NCI-H1436 (cell line): Measurements from ENCODE around the gene MEF2B.
A peak's percentile ranks its signal among the peaks of the same experiment; 100 is the strongest.
"Not testable (repeated sequence)": the region's sequence is repeated elsewhere in the genome, so short reads cannot be mapped to it uniquely, and the experiment has no call there.

Source experiments
- DNase-seq: peaks from one replicate; lab custom pipeline; 2025; lab: John Stamatoyannopoulos, UW

Gene MEF2B

DNA sequence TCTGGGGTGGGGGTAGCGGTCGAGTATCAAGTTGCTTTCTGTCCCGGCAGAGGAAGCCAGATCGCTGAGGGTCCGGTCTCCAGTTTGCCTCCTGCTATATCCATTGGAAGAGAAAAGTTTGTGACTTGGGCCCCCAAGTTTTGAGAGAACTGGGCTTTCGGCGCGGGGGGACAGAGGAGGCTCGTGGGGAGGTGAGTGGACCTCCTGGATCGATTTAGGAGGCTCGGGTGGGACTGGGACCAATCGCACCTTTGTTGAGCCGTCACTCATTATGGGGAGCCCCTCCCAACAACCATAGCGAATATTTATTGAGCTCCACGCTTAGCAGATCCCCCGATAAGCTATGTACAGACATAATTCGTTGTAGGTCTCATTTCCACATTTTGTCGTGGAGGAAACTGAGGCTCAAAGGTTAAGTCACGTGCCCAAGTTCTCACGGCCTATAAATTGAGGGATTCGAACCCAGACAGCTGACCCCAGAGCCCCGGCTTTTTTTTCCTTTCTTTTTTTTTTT lies 22.9 kb upstream of the MEF2B start:
- no peak for DNase-seq

DNA sequence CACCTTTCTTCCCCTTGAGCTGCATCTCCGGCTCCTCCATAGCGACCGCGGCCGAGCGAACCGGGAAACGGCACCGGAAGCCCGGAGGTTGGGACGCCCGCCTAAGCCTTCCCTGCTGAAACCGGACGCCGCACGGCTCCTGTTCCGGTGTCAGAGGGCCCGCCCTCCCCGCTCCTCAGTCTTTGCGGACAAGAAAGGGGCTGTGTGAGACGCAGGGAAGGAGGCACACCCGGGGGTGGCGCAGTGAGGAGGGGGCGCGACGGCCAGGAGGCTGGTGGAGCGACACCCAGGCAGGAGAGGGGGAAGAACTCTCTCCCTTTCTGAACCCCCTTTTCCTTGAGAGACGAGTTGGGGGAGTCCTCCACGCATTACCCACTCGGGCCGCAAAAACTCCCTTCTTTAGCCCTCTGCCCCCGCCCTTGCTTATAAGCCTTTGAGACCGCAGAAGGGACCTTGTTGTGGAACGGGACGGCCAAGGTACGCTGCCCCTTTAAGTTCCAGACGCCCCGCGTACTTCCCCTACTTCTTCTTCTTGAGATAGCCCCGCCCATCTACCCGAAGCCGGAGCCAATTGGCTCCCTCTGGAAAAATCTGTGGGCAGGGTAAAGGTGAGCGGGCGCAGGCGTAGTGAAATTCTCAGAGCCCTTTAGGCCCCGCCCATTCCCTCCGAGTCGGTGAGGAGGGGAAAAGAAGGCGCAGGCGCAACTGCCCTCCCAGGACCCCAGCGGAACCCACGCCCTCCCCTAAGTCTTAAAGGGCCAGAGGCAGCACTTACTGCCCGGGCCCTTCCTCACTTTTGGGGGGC lies 22.2 kb upstream of the MEF2B start, which contains the start of the genes BORCS8 and RFXANK:
TSS of gene BORCS8 (minus strand) at position 75 of the 805 bp plus-strand sequence. CDS start at position 40, 35 bp downstream.
TSS of gene RFXANK (plus strand) at position 181 of the 805 bp plus-strand sequence. CDS start 1,689 bp downstream, outside the sequence.
- peak; percentile 99 for DNase-seq

DNA sequence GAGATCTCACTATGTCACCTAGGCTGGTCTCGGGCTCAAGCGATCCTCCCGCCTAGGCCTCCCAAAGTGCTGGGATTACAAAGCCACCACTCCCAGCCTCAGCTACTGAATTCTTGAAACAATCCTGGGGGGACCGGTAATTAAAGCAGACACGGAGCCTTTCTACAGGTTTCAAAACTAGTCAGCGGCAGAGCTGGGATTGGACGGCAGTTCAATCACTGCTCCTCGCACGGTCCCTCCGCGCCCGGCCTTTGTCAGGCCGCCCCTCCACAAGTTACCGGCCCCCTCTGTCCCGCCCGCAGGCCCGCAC lies 21.7 kb upstream of the MEF2B start:
- no peak for DNase-seq

GRCh38 chr19:19186742-19187141 lies 16.7 kb upstream of the MEF2B start:
- DNase-seq = no peak

DNA sequence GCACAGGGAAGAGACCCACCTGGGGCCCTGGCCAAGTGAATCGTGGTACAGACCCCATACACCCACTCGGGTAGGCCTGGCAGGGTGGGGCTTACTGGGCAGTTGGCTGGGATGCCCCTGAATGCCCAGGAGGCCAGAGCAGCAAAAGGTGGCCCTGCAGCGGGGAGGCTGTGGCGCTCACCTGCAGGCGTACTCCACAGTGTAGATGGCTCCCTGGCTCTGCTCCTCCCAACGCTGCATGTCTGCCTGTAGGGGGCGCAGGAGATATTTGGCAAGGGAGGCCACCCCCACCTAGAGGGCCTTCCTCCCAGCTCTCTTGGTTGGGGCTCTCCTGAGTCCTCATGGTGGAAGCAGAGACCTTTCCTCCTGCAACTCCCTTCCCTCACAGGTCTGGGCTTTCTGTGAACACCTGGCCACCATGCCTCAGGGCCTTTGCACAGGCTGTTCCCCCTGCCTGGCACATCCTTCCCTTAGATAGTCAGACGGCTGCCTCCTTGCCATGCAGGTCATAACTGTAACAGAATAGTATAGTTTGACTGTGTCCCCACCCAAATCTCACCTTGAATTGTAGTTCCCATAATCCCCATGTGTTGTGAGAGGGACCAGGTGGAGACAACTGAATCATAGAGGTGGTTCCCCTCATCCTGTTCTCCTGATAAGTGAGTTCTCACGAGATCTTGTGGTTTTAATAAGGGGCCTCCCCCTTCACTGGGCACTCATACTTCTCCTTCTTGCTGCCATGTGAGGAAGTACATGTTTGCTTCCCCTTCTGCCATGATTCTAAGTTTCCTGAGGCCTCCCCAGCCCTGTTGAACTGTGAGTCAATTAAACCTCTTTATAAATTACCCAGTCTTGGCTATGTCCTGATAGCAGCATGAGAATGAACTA lies 16.0 kb upstream of the MEF2B start:
- DNase-seq = peak; percentile 30

GRCh38 chr19:19181488-19181998 lies 11.5 kb upstream of the MEF2B start:
- DNase-seq = no peak

DNA sequence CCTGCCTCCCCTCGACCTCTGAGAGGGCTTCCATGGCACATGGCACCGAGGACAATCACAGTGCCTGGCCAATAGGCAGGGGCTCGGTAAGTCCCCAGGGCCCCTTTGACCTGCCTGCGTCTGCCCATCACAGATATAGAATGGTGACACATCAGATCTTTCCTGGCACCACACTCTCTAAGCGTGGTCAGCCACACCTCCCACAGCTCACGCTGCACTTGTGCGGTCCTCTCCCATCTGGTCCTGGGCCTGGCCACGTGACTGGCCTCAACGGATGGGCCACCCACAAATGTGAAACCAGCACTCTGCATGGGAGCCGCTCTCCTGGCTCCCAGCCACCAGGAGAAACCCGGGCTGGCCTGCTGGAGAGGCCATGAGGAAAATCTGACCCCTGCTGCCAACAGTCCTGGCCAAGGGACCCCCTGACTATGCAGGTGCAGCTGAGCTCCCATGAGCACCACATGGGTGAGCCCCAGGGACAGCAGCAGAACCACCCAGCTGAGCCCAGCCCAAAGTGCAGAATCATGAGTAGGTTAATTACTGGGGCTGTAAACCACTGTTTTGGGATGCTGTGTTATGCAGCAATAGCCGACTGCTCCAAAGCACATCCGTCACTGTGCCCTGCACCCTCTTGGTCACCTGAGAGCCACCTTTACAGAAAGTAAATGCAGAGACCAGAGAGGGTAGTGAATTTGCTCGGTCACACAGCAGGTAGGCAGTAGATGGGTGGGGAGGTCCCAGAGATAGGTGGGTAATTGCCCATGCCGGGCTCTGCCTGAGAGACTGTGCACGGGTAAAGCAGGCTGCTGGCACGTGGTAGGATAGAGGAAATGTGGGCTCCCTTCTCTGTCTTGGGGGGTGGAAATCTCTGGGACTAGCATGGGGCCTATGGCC lies 9.7 kb upstream of the MEF2B start:
- DNase-seq = no peak

DNA sequence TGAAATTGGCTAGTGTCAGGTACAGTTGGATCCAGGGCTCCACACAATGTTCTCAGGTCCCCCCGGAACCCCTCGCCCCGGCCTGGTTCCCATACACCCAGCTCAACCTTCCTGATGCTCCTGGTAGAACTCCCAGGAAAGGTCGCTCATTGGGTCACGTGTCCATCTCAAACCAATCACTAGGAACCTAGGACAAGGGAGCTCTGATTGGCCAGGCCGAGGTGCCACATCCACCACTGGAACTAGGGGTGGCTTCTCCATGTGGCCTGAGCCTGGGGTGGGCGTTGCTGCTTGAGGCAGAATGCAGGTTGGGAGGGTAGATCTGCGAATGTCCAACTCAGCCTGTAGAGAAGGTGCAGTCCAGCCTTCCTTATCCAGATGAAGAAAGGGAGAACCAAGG lies 6.9 kb upstream of the MEF2B start:
- DNase-seq = no peak

GRCh38 chr19:19173243-19173642 lies 3.2 kb upstream of the MEF2B start:
- not testable (repeated sequence) for DNase-seq

GRCh38 chr19:19171821-19172532 lies 1.9 kb upstream of the MEF2B start:
- peak; percentile 5 for DNase-seq

DNA sequence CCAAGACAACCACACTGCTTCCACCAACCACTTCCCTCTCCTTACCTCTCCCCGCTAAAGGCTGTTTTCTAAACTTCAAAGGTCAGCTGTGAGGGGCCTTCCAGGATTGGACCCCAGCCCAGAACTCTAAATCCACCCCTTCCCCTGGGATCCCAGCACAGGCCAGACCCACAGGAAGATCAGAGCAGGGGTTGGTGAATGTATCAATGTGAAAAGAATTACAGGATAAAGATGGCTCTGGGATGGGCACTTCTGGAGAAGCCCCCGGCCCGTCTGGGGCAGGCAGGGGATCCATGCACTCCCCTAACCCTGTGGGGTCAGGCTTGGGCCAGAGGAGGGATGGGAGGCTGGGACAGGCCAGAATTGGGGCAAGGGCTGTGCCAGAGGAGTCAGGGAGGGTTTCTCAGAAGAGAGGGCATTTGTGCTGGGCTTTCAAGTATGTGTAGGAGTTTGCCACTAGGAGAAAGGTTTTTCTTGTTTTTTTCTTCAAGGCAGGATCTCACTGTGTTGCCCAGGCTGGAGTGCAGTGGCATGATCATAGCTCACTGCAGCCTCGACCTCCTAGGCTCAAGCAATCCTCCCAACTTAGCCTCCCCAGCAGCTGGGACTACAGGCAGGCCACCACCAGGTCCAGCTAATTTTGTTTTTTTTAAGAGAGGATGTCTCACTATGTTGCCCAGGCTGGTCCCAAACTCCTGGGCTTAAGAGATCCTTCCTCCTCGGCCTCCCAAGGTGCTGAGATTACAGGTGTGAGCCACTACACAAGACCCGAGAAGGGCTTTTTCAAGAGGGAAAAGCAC lies 1.0 kb upstream of the MEF2B start:
- no peak for DNase-seq

GRCh38 chr19:19169236-19170052 lies 619 bp downstream of the MEF2B start:
- DNase-seq = no peak

DNA sequence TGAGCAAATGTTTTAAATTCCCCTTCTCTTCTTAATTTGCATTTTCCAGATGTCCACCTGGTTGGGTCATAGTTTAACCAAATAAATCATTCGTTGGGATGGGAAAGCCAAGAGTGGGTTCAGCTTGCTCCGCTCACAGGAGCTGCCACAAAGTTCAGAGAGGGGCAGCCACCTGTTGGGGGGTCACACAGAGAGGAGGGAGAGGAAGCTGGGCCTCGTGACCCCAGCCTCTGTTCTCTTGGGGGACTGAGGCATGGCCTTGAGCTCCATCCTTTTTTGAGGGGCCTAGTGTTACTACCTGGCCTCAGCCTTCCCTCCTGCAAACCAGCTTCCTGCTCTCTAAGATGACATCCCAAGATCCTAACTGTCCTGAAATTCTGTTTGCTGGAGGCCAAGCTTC lies 2.5 kb downstream of the MEF2B start:
- no peak for DNase-seq

DNA sequence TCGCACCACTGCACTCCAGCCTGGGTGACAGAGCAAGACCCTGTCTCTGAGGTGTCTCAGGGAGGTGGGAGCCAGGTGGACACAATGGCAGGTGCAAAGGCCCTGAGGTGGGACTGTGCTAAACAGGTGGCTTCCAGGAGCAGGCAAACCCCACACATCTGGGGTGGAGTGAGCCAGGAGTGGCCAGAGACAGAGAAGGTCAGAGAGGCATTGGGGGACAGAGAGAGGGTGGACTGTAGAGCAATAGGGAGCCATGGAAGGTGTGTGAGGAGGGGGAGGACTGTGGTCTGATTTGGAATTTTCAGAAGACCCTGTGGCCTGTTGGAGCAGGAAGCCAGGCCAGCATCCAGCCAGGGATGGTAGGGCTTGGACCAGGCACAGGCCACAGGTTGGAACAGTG lies 4.7 kb downstream of the MEF2B start:
- DNase-seq = no peak

- DNase-seq = no peak
Observed at GRCh38 chr19:19162495-19162894, 7.6 kb downstream of the MEF2B start.

- DNase-seq = peak; percentile 63
Observed at GRCh38 chr19:19160461-19161035, 9.5 kb downstream of the MEF2B start.

DNA sequence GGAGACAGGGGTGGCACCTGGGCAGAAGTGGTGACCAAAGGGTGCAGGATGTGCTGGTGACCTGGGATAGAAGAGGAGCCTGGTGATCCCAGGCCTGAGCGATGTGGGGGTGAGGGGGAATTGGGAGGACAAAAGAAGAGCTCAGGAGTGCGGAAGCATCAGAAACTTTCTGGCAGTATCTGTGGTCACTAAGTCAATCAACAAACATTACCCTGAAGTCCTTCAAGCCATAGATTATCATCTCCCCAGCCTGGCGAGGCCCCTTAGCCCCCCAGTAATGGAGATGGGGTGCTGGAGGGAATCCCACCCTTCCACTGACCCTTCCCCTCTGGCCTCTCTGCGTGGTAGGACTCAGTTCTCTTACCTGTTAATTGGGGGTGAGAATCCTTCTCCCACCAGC lies 10.5 kb downstream of the MEF2B start:
- no peak for DNase-seq

DNA sequence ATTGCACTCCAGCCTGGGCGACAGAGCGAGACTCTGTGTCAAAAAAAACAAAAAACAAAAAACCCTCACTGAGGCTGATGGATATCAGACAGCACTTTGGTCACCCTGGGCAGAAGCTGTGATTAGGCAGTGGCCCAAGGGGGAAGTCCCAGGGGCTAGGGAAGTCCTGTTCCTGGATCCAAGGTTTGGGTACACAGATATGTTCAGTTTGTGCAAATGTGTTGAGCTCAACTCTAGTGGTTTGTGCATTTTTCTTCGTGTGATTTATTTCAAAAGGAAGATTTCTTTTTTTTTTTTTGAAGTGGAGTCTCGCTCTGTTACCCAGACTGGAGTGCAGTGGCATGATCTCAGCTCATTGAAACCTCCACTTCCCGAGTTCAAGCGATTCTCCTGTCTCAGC lies 12.3 kb downstream of the MEF2B start:
- DNase-seq = no peak
